Chondrocyte (in vitro differentiated cells): ENCODE results near the gene MAP4K5. TPM values are rescaled to one million over a fixed set of nuclear protein-coding genes. Genes with fewer than 3 reads are reported as not detected.

ENCODE experiments used
- DNase-seq: peaks from one replicate; pipeline ENCODE4 v3.0.0; 2021; ENCODE audit warnings: mixed read lengths, low spot score
- H3K27ac Mint-ChIP-seq: one replicate; pipeline ENCODE4 v1.8.0; 2021; ENCODE audit warnings: mild to moderate bottlenecking, moderate library complexity, mixed read lengths; ENCODE audit not compliant: unreplicated experiment
- H3K27me3 Mint-ChIP-seq: 2 replicates; pipeline ENCODE4 v1.8.0; 2021; ENCODE audit warnings: low read depth, mixed read lengths
- H3K36me3 Mint-ChIP-seq: 2 replicates; pipeline ENCODE4 v1.8.0; 2021; ENCODE audit warnings: low read depth, mixed read lengths
- H3K4me1 Mint-ChIP-seq: 2 replicates; pipeline ENCODE4 v1.8.0; 2021; ENCODE audit warnings: low read depth, mild to moderate bottlenecking, mixed read lengths
- H3K4me3 Mint-ChIP-seq: one replicate; pipeline ENCODE4 v1.8.0; 2021; ENCODE audit warnings: mild to moderate bottlenecking, moderate library complexity, mixed read lengths; ENCODE audit not compliant: unreplicated experiment
- H3K9me3 Mint-ChIP-seq: 2 replicates; pipeline ENCODE4 v1.8.0; 2021; ENCODE audit warnings: low read depth, mixed read lengths
- total RNA-seq: library from RNA; stranded (reverse); gene quantifications from 3 replicates; pipeline ENCODE4 v1.2.1, GENCODE V29; 2021
- TF ChIP-seq, protein P1 (sequence below): fragments of 200-600 bp; sonication (generic); IDR thresholded peaks from 2 replicates; pipeline ENCODE4 v1.5.0; 2021; ENCODE audit warnings: antibody characterized with exemption, mild to moderate bottlenecking, moderate library complexity

The MAP4K5 gene
- total RNA-seq, 1 donor from 2014 or later, result 103 TPM

- TF ChIP-seq, protein P1, sequence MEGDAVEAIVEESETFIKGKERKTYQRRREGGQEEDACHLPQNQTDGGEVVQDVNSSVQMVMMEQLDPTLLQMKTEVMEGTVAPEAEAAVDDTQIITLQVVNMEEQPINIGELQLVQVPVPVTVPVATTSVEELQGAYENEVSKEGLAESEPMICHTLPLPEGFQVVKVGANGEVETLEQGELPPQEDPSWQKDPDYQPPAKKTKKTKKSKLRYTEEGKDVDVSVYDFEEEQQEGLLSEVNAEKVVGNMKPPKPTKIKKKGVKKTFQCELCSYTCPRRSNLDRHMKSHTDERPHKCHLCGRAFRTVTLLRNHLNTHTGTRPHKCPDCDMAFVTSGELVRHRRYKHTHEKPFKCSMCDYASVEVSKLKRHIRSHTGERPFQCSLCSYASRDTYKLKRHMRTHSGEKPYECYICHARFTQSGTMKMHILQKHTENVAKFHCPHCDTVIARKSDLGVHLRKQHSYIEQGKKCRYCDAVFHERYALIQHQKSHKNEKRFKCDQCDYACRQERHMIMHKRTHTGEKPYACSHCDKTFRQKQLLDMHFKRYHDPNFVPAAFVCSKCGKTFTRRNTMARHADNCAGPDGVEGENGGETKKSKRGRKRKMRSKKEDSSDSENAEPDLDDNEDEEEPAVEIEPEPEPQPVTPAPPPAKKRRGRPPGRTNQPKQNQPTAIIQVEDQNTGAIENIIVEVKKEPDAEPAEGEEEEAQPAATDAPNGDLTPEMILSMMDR, result no peak
- Mint-ChIP-seq H3K4me1 (peaks cover 3% of the 10 kb centered on the region), H3K4me3 (no peak overlapping the region), H3K9me3 (no peaks in the 10 kb centered on the region), H3K27ac (no peak overlapping the region), H3K27me3 (no peaks in the 10 kb centered on the region), H3K36me3 (peaks cover 6% of the 10 kb centered on the region)
- DNase-seq, result no peak
These were observed 150.5 kb downstream of the MAP4K5 start for GRCh38 chr14:50381823-50382287.

DNA sequence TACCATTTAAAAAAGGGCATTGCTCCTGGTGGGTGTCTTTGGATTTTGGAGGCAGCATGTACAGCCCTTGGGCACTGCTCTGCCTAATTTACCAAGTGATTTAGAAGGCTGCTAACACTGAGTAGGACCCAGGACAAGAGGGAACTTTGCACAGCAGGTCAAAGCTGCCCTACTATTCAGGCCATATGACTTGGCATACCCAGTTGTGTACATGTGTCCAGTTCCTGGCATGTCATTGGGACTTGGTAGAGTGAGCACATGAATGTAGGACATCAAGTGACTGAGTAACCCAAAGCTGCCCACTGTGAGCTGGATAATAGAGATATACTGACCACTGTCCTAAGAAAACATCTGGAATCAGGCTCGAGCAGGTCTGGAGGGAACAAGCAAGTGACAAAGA, 151.4 kb downstream of the MAP4K5 start:
- TF ChIP-seq, protein P1, result no peak
- Mint-ChIP-seq H3K36me3 (peaks cover 6% of the 10 kb centered on the region), H3K9me3 (no peaks in the 10 kb centered on the region), H3K4me3 (no peak overlapping the region), H3K4me1 (peaks cover 11% of the 10 kb centered on the region), H3K27me3 (no peaks in the 10 kb centered on the region), H3K27ac (no peak overlapping the region)
- no peak for DNase-seq

DNA sequence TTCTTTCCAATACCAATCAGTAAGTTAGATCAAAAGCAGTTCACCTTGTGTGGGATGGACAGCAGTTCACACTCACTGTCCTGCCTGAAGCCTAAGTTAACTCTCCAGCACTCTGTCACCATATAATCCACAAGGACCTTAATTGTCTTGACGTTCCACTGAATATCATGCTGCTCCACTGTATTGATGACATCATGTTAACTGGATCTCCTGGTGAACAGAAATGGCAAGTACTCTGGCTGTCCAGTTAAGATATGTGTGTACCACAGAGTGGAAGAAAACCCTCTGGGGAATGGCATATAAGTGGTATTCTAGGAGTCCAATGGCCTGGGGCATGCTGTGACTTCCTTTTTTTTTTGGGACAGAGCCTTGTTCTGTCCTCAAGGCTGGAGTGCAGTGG, 151.9 kb downstream of the MAP4K5 start:
- no peaks in the 10 kb centered on the region for H3K27me3 Mint-ChIP-seq
- TF ChIP-seq, protein P1, result no peak

GRCh38 chr14:50379563-50379962, 152.8 kb downstream of the MAP4K5 start:
- H3K4me1 Mint-ChIP-seq, result peaks cover 16% of the 10 kb centered on the region
- H3K9me3 Mint-ChIP-seq, result no peaks in the 10 kb centered on the region
- no peaks in the 10 kb centered on the region for H3K27me3 Mint-ChIP-seq
- H3K36me3 Mint-ChIP-seq, result peaks cover 6% of the 10 kb centered on the region
- TF ChIP-seq, protein P1, result no peak
- DNase-seq, result no peak
- no peak overlapping the region for H3K27ac Mint-ChIP-seq
- H3K4me3 Mint-ChIP-seq, result no peak overlapping the region

More for the DNA sequence above, 151.9 kb downstream of the MAP4K5 start:
- no peak overlapping the region for H3K27ac Mint-ChIP-seq
- DNase-seq, result no peak
- no peak overlapping the region for H3K4me3 Mint-ChIP-seq
- no peaks in the 10 kb centered on the region for H3K9me3 Mint-ChIP-seq
- H3K36me3 Mint-ChIP-seq, result peaks cover 6% of the 10 kb centered on the region
- H3K4me1 Mint-ChIP-seq, result peaks cover 16% of the 10 kb centered on the region

GRCh38 chr14:50377550-50378085, 154.8 kb downstream of the MAP4K5 start:
- TF ChIP-seq, protein P1, result no peak
- Mint-ChIP-seq H3K27ac (no peak overlapping the region), H3K36me3 (peaks cover 6% of the 10 kb centered on the region), H3K4me1 (peaks cover 16% of the 10 kb centered on the region), H3K27me3 (no peaks in the 10 kb centered on the region), H3K9me3 (no peaks in the 10 kb centered on the region), H3K4me3 (no peak overlapping the region)
- DNase-seq, result no peak
